K562 (cell line): Measurements from ENCODE around the gene PPP6R1. TPM values are rescaled to one million over a fixed set of nuclear protein-coding genes. Genes with fewer than 3 reads are reported as not detected.

Source experiments
- ATAC-seq: fragments of 200-7000 bp; cut with Tn5 transposase; 3 replicates; pipeline ENCODE4 v1.9.1; 2020; ENCODE audit warnings: moderate library complexity
- BruUV-seq: library from RNA; stranded (reverse); fragments of 400-500 nt; replicated peaks from 2 replicates; lab custom pipeline; 2021; lab: Mats Ljungman, UMichigan
- CTCF ChIA-PET: fragments of 300-600 bp; formaldehyde crosslinking; extraction: SDS; loops from one replicate; lab custom pipeline; 2021; ENCODE audit warnings: low intra/inter-chr PET ratio; lab: Yijun Ruan, JAX
- POLR2A ChIA-PET: fragments of 300-600, 350-650 bp; sonication (Branson Sonifier 250); formaldehyde crosslinking; extraction: SDS; loops from one replicate; lab custom pipeline; 2021; ENCODE audit warnings: antibody characterized with exemption, inconsistent platforms; lab: Yijun Ruan, JAX
- DNase-seq, 4 experiments: peaks; one replicate each; pipeline versions ENCODE4 v3.0.0 to v3.0.0-alpha.2; 2011 to 2018; ENCODE audit warnings: low spot score in 3 of 4, mixed read lengths in 3 of 4; ENCODE audit errors: extremely low read depth in 1 of 4
- FAIRE-seq: peaks from 2 replicates; lab custom pipeline; 2011; peaks lifted over from hg19 to GRCh38; lab: Jason Lieb, UNC
- H2AFZ ChIP-seq: 2 replicates; pipeline ENCODE4 v1.6.0; 2011; ENCODE audit warnings: low read depth, low read length, control low read depth, inconsistent platforms
- H3K27ac ChIP-seq: fragments of 200-600 bp; 3 replicates; pipeline ENCODE4 v1.8.0; 2011; ENCODE audit warnings: low read depth, mild to moderate bottlenecking, control low read depth, inconsistent platforms, low read length, moderate library complexity, mixed read lengths; ENCODE audit errors: extremely low read depth
- H3K27me3 ChIP-seq, 2 experiments: fragments of 300-600 bp in 1 of 2; 2 replicates in 1 of 2; 3 replicates in 1 of 2; pipeline versions ENCODE4 v1.6.0 to v1.8.0; 2011; ENCODE audit warnings: inconsistent platforms in 2 of 2, low read length in 2 of 2, mild to moderate bottlenecking in 1 of 2, mixed read lengths in 1 of 2, moderate library complexity in 1 of 2; ENCODE audit not compliant: control insufficient read depth in 2 of 2, insufficient read depth in 2 of 2
- H3K36me3 ChIP-seq: fragments of 300-600 bp; 3 replicates; pipeline ENCODE4 v1.8.0; 2011; ENCODE audit warnings: mild to moderate bottlenecking, low read length, inconsistent platforms; ENCODE audit not compliant: control insufficient read depth, insufficient read depth
- H3K4me1 ChIP-seq, 2 experiments: fragments of 200-600 bp in 1 of 2; replicated peaks in 1 of 2; 2 replicates in 1 of 2; 3 replicates in 1 of 2; pipeline versions ENCODE4 v1.5.1 to v1.8.0; 2011; ENCODE audit warnings: inconsistent platforms in 2 of 2, low read length in 2 of 2, mild to moderate bottlenecking in 1 of 2, mixed read lengths in 1 of 2, moderate library complexity in 1 of 2; ENCODE audit not compliant: control insufficient read depth in 2 of 2, insufficient read depth in 2 of 2
- H3K4me2 ChIP-seq: 2 replicates; pipeline ENCODE4 v1.6.1; 2011; ENCODE audit warnings: low read length, control low read depth, inconsistent platforms, mixed read lengths; ENCODE audit not compliant: insufficient read depth
- H3K4me3 ChIP-seq: fragments of 200-600 bp; sonication (generic), shearing (Covaris generic); 2 replicates; pipeline ENCODE4 v1.5.1; 2016; ENCODE audit warnings: control low read depth, inconsistent platforms
- H3K79me2 ChIP-seq: fragments of 200-600 bp; 3 replicates; pipeline ENCODE4 v1.8.0; 2011; ENCODE audit warnings: low read length, inconsistent platforms; ENCODE audit not compliant: control insufficient read depth, insufficient read depth
- H3K9ac ChIP-seq, 2 experiments: 2 replicates each; pipeline versions ENCODE4 v1.6.0 to v1.6.1; 2011; ENCODE audit warnings: low read depth in 2 of 2, low read length in 2 of 2, control low read depth in 1 of 2, inconsistent platforms in 1 of 2, mild to moderate bottlenecking in 1 of 2, mixed read lengths in 1 of 2; ENCODE audit not compliant: insufficient read depth in 1 of 2
- H3K9me1 ChIP-seq: one replicate; pipeline ENCODE4 v1.6.0; 2011; ENCODE audit warnings: inconsistent platforms, mild to moderate bottlenecking, low read length, moderate library complexity; ENCODE audit not compliant: control insufficient read depth, insufficient read depth
- H3K9me3 ChIP-seq: replicated peaks from 2 replicates; pipeline ENCODE4 v1.5.1; 2011; ENCODE audit warnings: low read depth, low read length, inconsistent platforms; ENCODE audit not compliant: control insufficient read depth, insufficient read depth
- H4K20me1 ChIP-seq: replicated peaks from 2 replicates; pipeline ENCODE4 v1.6.1; 2011; ENCODE audit warnings: low read length, inconsistent platforms, mixed read lengths; ENCODE audit not compliant: control insufficient read depth, insufficient read depth
- POLR2G ChIP-seq: fragments of 200-400 bp; formaldehyde crosslinking; IDR thresholded peaks from 2 replicates; pipeline ENCODE4 v1.6.1; 2017; ENCODE audit warnings: low read depth, mild to moderate bottlenecking, antibody characterized with exemption, low read length, moderate library complexity
- ZNF280B ChIP-seq: fragments of 250-450 bp; sonication (Bioruptor Pico); IDR thresholded peaks from 2 replicates; pipeline ENCODE4 v1.5.1; 2021; ENCODE audit warnings: mild to moderate bottlenecking
- WGBS: fragments of 100-300 bp; shearing (Covaris generic); methylation state at CpG from one replicate; pipeline ENCODE4 v1.1.6; 2016; ENCODE audit warnings: low coverage, mixed read lengths; ENCODE audit not compliant: insufficient coverage; ENCODE audit errors: missing lambda C conversion rate; 5-methylcytosine and 5-hydroxymethylcytosine counted together
- in situ Hi-C: fragments of 300-500 bp; cut with MboI; formaldehyde crosslinking; loops from 4 replicates; pipeline ENCODE4 v1.15.0; 2018; ENCODE audit warnings: inconsistent platforms, mixed read lengths
- intact Hi-C: fragments of 100-400 bp; cut with micrococcal nuclease; formaldehyde crosslinking; loops from 2 replicates; pipeline ENCODE4 v1.14.2; 2022
- polyA plus RNA-seq, 8 experiments: library from polyadenylated mRNA; depleted of rRNA in 4 of 8; stranded (reverse) in 5 of 8; unstranded in 3 of 8; fragments of >200 nt; fragmentation: Nextera tagmentation in 2 of 8; fragmentation: Illumina TruSeq in 1 of 8; extraction: Ambion mirVana in 2 of 8; extraction: Trizol in 1 of 8; gene quantifications; 2 replicates each; pipeline versions ENCODE4 v1.2.1 to v1.2.3, GENCODE V29; 2011 to 2014; ENCODE audit warnings: inconsistent platforms in 1 of 8, missing spikeins in 1 of 8
- total RNA-seq, 7 experiments: library from RNA; depleted of rRNA in 6 of 7; stranded (reverse); fragments of >200 nt in 6 of 7; fragmentation: Illumina TruSeq in 2 of 7; extraction: Trizol in 2 of 7; gene quantifications; 2 replicates each; pipeline versions ENCODE4 v1.2.1 to v1.2.3, GENCODE V29; 2011 to 2021; ENCODE audit warnings: low replicate concordance in 1 of 7

PPP6R1 gene
- total and polyA plus RNA-seq, 9 of the 15 experiments (the other 6 are each of a cell fraction or from before 2014, with no cell fraction given) = 0.48 to 135 (median 37.2) TPM

- H3K9me3 ChIP-seq = no peaks in the 10 kb centered on the region
- ATAC-seq = no peak
- in situ Hi-C loops (no loop called here), intact Hi-C loops (no loop called here)
- ChIA-PET POLR2A (interaction anchor here (0.9 to 2.2 kb wide), 4 partner anchors 12 to 31 kb away, joined by 4 to 13 read pairs (median 6); partner anchors contain the start of gene PPP6R1), CTCF (no interaction called here)
- no peaks in the 10 kb centered on the region for H3K27me3 ChIP-seq
- no peaks in the 10 kb centered on the region for H4K20me1 ChIP-seq
- H2AFZ ChIP-seq = no peak within 1 kb of the TSS
- no peak within 1 kb of the TSS for H3K4me2 ChIP-seq
- H3K36me3 ChIP-seq = peaks cover 81% of the 10 kb centered on the region
- no peak within 1 kb of the TSS for H3K4me3 ChIP-seq
- WGBS = 72% methylated on average over 8 of the region's 12 CpGs
- no peak within 1 kb of the TSS for H3K27ac ChIP-seq
- peak within 1 kb of the TSS in 1 of 2 experiments; percentile 33; a peak in 2 of 4 replicates for H3K9ac ChIP-seq
- no peak for FAIRE-seq
- no peak for DNase-seq
- peaks cover 3% of the 10 kb centered on the region for H3K9me1 ChIP-seq
- H3K79me2 ChIP-seq = no peaks in the 10 kb centered on the region
- no TSS peak for BruUV-seq
- H3K4me1 ChIP-seq = peaks cover 0 to 49% of the 10 kb centered on the region in 2 experiments; a peak in 1 of 5 replicates
- TF ChIP-seq ZNF280B (CRISPR knock-in tag) (no peak), POLR2G (peak; percentile 37)
These were observed 30.3 kb downstream of the PPP6R1 start, which contains the start of gene TMEM86B for GRCh38 chr19:55228403-55229031. Gene TMEM86B, minus strand, starts transcription at chr19:55228763. Its CDS starts 22 bp downstream, at chr19:55228741.
